ENCODE measurements around the gene NDUFS7. TPM values are rescaled to one million over a fixed set of nuclear protein-coding genes. Genes with fewer than 3 reads are reported as not detected.

NDUFS7 gene
- total and polyA plus RNA-seq, 9 of the 15 experiments (the other 6 are each of a cell fraction or from before 2014, with no cell fraction given): 6.0 to 271 (median 60.6) TPM

DNA sequence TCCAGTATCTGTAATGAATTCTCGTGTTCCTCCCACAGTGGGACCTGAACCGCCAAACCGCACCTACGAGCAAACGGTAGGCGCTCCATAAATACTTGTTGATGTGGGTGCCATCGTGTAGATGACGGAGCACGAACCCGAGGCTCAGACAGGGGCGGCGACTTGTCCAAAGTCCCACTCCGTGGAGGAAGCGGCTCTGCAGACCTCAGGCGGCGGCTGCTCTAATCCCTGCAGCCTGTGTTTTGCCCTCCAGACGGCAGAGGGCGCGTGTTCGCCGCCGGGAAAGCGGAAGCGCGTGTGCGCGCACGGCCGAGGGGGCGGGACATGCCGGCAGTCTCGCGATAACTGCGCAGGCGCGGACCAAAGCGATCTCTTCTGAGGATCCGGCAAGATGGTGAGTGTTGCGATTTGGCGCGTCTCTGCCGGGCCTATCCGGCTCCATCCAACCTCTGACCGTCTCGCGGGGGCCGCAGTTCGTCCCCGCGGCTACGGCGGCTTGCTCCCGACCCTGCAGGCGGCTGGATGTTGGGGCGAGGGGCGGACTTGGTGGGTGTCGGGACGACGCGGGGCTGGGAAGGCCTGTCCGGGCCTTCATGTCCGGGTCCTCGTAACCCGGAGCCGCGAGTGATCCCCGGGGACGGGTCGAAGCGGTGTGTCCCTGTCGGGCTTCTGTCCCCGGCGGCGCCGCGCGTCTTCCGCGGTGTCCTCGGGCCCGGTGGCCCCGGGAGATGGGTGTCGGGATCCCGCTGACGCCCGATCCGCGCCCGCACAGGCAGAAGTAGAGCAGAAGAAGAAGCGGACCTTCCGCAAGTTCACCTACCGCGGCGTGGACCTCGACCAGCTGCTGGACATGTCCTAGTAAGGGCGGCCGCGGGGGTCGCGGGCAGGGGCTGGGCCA is 54.6 kb downstream of the NDUFS7 start, which contains the start of gene RPS15 (continued):
- TF ChIP-seq CTCF (IDR thresholded peaks at IDR 0.05 in 2 of 3, conservative IDR thresholded peaks at IDR 0.05 in 1 of 3; ENCODE audit: insufficient read depth in 2 of 3, low read depth in 1 of 3, low read length in 3 of 3) (peak; percentile 94 to 97 (median 97)), LEF1 (IDR thresholded peaks at IDR 0.05) (no peak), ZNF23 (CRISPR knock-in tag; IDR thresholded peaks at IDR 0.05) (no peak), ZNF584 (CRISPR knock-in tag; IDR thresholded peaks at IDR 0.05; ENCODE audit: low read depth) (no peak), ZNF3 (CRISPR knock-in tag; IDR thresholded peaks at IDR 0.05) (no peak), THRB (CRISPR knock-in tag; conservative IDR thresholded peaks at IDR 0.05) (no peak), MTA1 (IDR thresholded peaks at IDR 0.05; ENCODE audit: borderline replicate concordance) (no peak; the same call in 1 of the 2 replicates), BCL6 (CRISPR knock-in tag; IDR thresholded peaks at IDR 0.05) (no peak), MTA3 (IDR thresholded peaks at IDR 0.05; ENCODE audit: borderline replicate concordance) (peak; percentile 96), PRPF4 (IDR thresholded peaks at IDR 0.05; ENCODE audit: insufficient read depth, low read depth, low read length, poor library complexity, severe bottlenecking) (peak; percentile 85)
- TF ChIP-seq, protein P1, sequence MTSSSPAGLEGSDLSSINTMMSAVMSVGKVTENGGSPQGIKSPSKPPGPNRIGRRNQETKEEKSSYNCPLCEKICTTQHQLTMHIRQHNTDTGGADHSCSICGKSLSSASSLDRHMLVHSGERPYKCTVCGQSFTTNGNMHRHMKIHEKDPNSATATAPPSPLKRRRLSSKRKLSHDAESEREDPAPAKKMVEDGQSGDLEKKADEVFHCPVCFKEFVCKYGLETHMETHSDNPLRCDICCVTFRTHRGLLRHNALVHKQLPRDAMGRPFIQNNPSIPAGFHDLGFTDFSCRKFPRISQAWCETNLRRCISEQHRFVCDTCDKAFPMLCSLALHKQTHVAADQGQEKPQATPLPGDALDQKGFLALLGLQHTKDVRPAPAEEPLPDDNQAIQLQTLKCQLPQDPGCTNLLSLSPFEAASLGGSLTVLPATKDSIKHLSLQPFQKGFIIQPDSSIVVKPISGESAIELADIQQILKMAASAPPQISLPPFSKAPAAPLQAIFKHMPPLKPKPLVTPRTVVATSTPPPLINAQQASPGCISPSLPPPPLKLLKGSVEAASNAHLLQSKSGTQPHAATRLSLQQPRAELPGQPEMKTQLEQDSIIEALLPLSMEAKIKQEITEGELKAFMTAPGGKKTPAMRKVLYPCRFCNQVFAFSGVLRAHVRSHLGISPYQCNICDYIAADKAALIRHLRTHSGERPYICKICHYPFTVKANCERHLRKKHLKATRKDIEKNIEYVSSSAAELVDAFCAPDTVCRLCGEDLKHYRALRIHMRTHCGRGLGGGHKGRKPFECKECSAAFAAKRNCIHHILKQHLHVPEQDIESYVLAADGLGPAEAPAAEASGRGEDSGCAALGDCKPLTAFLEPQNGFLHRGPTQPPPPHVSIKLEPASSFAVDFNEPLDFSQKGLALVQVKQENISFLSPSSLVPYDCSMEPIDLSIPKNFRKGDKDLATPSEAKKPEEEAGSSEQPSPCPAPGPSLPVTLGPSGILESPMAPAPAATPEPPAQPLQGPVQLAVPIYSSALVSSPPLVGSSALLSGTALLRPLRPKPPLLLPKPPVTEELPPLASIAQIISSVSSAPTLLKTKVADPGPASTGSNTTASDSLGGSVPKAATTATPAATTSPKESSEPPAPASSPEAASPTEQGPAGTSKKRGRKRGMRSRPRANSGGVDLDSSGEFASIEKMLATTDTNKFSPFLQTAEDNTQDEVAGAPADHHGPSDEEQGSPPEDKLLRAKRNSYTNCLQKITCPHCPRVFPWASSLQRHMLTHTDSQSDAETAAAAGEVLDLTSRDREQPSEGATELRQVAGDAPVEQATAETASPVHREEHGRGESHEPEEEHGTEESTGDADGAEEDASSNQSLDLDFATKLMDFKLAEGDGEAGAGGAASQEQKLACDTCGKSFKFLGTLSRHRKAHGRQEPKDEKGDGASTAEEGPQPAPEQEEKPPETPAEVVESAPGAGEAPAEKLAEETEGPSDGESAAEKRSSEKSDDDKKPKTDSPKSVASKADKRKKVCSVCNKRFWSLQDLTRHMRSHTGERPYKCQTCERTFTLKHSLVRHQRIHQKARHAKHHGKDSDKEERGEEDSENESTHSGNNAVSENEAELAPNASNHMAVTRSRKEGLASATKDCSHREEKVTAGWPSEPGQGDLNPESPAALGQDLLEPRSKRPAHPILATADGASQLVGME (CRISPR knock-in tag; IDR thresholded peaks at IDR 0.05): peak; percentile 60; the same call in 1 of the 2 replicates
- TF ChIP-seq, protein P2, sequence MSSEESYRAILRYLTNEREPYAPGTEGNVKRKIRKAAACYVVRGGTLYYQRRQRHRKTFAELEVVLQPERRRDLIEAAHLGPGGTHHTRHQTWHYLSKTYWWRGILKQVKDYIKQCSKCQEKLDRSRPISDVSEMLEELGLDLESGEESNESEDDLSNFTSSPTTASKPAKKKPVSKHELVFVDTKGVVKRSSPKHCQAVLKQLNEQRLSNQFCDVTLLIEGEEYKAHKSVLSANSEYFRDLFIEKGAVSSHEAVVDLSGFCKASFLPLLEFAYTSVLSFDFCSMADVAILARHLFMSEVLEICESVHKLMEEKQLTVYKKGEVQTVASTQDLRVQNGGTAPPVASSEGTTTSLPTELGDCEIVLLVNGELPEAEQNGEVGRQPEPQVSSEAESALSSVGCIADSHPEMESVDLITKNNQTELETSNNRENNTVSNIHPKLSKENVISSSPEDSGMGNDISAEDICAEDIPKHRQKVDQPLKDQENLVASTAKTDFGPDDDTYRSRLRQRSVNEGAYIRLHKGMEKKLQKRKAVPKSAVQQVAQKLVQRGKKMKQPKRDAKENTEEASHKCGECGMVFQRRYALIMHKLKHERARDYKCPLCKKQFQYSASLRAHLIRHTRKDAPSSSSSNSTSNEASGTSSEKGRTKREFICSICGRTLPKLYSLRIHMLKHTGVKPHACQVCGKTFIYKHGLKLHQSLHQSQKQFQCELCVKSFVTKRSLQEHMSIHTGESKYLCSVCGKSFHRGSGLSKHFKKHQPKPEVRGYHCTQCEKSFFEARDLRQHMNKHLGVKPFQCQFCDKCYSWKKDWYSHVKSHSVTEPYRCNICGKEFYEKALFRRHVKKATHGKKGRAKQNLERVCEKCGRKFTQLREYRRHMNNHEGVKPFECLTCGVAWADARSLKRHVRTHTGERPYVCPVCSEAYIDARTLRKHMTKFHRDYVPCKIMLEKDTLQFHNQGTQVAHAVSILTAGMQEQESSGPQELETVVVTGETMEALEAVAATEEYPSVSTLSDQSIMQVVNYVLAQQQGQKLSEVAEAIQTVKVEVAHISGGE (CRISPR knock-in tag; IDR thresholded peaks at IDR 0.05): 0 out of 6 replicates have a peak, but pooled peaks of 2 of the 3 experiments have one; percentile 13 to 61
